ENCODE data around the gene ACTR1A.

The ACTR1A gene

GRCh38 chr10:102492983-102493382 is 9.5 kb downstream of the ACTR1A start:
- no peak overlapping the region for H3K27ac ChIP-seq (replicated peaks)

GRCh38 chr10:102492344-102492939 is 10.1 kb downstream of the ACTR1A start:
- H3K27me3 ChIP-seq (ENCODE audit: insufficient read depth, poor library complexity, severe bottlenecking), result no peaks in the 10 kb centered on the region
- DNase-seq (ENCODE audit: low read depth in 1 of 2, low spot score in 1 of 2), result no peak
- TF ChIP-seq SPI1 (IDR thresholded peaks at IDR 0.05; ENCODE audit: borderline replicate concordance, low read depth), result no peak
- TF ChIP-seq REST (IDR thresholded peaks at IDR 0.05; ENCODE audit: insufficient replicate concordance, low read depth), result no peak
- TF ChIP-seq GABPA (IDR thresholded peaks at IDR 0.05; ENCODE audit: low read depth), result no peak
- no peak for TF ChIP-seq POLR2AphosphoS5 (IDR thresholded peaks at IDR 0.05; ENCODE audit: low read depth)
- no peak for TF ChIP-seq CTCF (IDR thresholded peaks at IDR 0.05; ENCODE audit: insufficient read depth, low read length)
- H3K27ac ChIP-seq (replicated peaks), result no peak overlapping the region
- H3K4me3 ChIP-seq (replicated peaks; ENCODE audit: insufficient read depth, low read length), result no peak overlapping the region

More at GRCh38 chr10:102492983-102493382, 9.5 kb downstream of the ACTR1A start:
- H3K27me3 ChIP-seq (ENCODE audit: insufficient read depth, poor library complexity, severe bottlenecking), result no peaks in the 10 kb centered on the region
- no peak overlapping the region for H3K4me3 ChIP-seq (replicated peaks; ENCODE audit: insufficient read depth, low read length)
- TF ChIP-seq POLR2AphosphoS5 (IDR thresholded peaks at IDR 0.05; ENCODE audit: low read depth) (no peak), REST (IDR thresholded peaks at IDR 0.05; ENCODE audit: insufficient replicate concordance, low read depth) (no peak), CTCF (IDR thresholded peaks at IDR 0.05; ENCODE audit: insufficient read depth, low read length) (no peak), SPI1 (IDR thresholded peaks at IDR 0.05; ENCODE audit: borderline replicate concordance, low read depth) (no peak), GABPA (IDR thresholded peaks at IDR 0.05; ENCODE audit: low read depth) (no peak)
- DNase-seq (ENCODE audit: low read depth in 1 of 2, low spot score in 1 of 2), result no peak

GRCh38 chr10:102491136-102491535 is 11.4 kb downstream of the ACTR1A start:
- no peaks in the 10 kb centered on the region for H3K27me3 ChIP-seq (ENCODE audit: insufficient read depth, poor library complexity, severe bottlenecking)
- no peak for TF ChIP-seq REST (IDR thresholded peaks at IDR 0.05; ENCODE audit: insufficient replicate concordance, low read depth)
- no peak for TF ChIP-seq POLR2AphosphoS5 (IDR thresholded peaks at IDR 0.05; ENCODE audit: low read depth)
- no peak for TF ChIP-seq GABPA (IDR thresholded peaks at IDR 0.05; ENCODE audit: low read depth)
- TF ChIP-seq CTCF (IDR thresholded peaks at IDR 0.05; ENCODE audit: insufficient read depth, low read length), result no peak
- no peak for TF ChIP-seq SPI1 (IDR thresholded peaks at IDR 0.05; ENCODE audit: borderline replicate concordance, low read depth)
- H3K27ac ChIP-seq (replicated peaks), result no peak overlapping the region
- no peak overlapping the region for H3K4me3 ChIP-seq (replicated peaks; ENCODE audit: insufficient read depth, low read length)
- DNase-seq (ENCODE audit: low read depth in 1 of 2, low spot score in 1 of 2), result no peak
